Prostate gland (tissue), 2 donors: ENCODE data around the gene LMAN2L.

Experiments used
- CTCF ChIP-seq, 4 experiments: fragments of 200-600 bp in 2 of 4; fragments of 450-650 bp in 2 of 4; sonication (generic) in 2 of 4; IDR thresholded peaks; 1 replicate in 3 of 4; 2 replicates in 1 of 4; pipeline ENCODE4 v1.5.1; 2016 to 2019; ENCODE audit warnings: antibody characterized with exemption in 4 of 4, mild to moderate bottlenecking in 2 of 4, moderate library complexity in 2 of 4
- POLR2A ChIP-seq: fragments of 450-650 bp; IDR thresholded peaks from one replicate; pipeline ENCODE4 v1.6.1; 2016; ENCODE audit warnings: antibody characterized with exemption, mild to moderate bottlenecking

DNA sequence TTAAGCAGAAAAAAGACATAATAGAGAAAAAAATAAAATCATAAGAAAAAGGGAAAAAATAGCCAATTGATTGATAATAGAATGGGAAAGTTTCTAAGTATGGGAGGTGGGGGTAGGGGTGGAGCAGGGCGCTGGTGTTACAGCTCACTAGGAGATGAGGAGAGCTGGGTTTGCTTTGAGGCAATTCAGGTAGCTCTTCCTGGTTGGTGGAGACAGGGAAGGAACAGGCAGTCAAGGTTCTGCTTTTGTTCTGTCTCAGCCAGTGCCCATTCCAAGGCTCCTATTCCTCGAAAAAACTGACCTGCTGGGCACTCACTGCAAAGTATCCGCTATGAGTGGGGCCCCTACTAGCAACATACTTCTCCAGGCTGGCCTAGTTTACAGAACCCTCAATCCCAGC, 19.1 kb upstream of the LMAN2L start:
- TF ChIP-seq CTCF (IDR thresholded peaks at IDR 0.05) (no peak), POLR2A (no peak)
